VCaP (cell line): ENCODE measurements around the gene LIN9.

Source experiments
- H3K27ac ChIP-seq: fragments of 450-650 bp; 2 replicates; pipeline ENCODE4 v1.5.1; 2017
- CTCF ChIP-seq: fragments of 450-650 bp; conservative IDR thresholded peaks from 2 replicates; pipeline ENCODE4 v1.5.1; 2017; ENCODE audit warnings: mild to moderate bottlenecking, moderate library complexity

Gene LIN9

GRCh38 chr1:226201029-226201593 lies 107.9 kb downstream of the LIN9 start:
- peak; percentile 38 for TF ChIP-seq CTCF
- no peak overlapping the region for H3K27ac ChIP-seq

GRCh38 chr1:226199971-226200370 lies 109.0 kb downstream of the LIN9 start:
- no peak overlapping the region for H3K27ac ChIP-seq
- TF ChIP-seq CTCF, result no peak

- peak overlapping the region; percentile 63 for H3K27ac ChIP-seq
- TF ChIP-seq CTCF, result no peak
These were observed 113.8 kb downstream of the LIN9 start for GRCh38 chr1:226195144-226195543.

- TF ChIP-seq CTCF, result no peak
- peak overlapping the region; percentile 94 for H3K27ac ChIP-seq
These were observed 121.6 kb downstream of the LIN9 start for GRCh38 chr1:226187380-226187779.

GRCh38 chr1:226187019-226187322 lies 122.0 kb downstream of the LIN9 start:
- TF ChIP-seq CTCF, result no peak
- H3K27ac ChIP-seq, result peak overlapping the region; percentile 94

- TF ChIP-seq CTCF, result peak; percentile 2; the same call in 1 of the 2 replicates
- H3K27ac ChIP-seq, result peak within 1 kb of the TSS; percentile 94
These were observed 122.6 kb downstream of the LIN9 start, which contains the start of gene ACBD3 for GRCh38 chr1:226186124-226187018. ACBD3 (minus strand) TSS chr1:226186741; CDS start chr1:226186675, 66 bp downstream.

GRCh38 chr1:226185141-226186036 lies 123.6 kb downstream of the LIN9 start:
- TF ChIP-seq CTCF, result no peak
- H3K27ac ChIP-seq, result peak overlapping the region; percentile 94
